MG63 (cell line): Measurements from ENCODE around the gene NPR1. TPM values are rescaled to one million over a fixed set of nuclear protein-coding genes. Genes with fewer than 3 reads are reported as not detected.

Experiments
- DNase-seq: peaks from one replicate; pipeline ENCODE4 v3.0.0-alpha.2; 2020
- H3K27me3 ChIP-seq: fragments of 250-450 bp; sonication (Bioruptor Pico); 2 replicates; pipeline ENCODE4 v1.5.1; 2020; ENCODE audit warnings: mild to moderate bottlenecking, moderate library complexity
- H3K36me3 ChIP-seq: fragments of 250-450 bp; sonication (Bioruptor Pico); 2 replicates; pipeline ENCODE4 v1.5.1; 2020; ENCODE audit warnings: mild to moderate bottlenecking, moderate library complexity
- H3K4me3 ChIP-seq: fragments of 250-450 bp; sonication (Bioruptor Pico); 2 replicates; pipeline ENCODE4 v1.5.1; 2020; ENCODE audit warnings: mild to moderate bottlenecking, moderate library complexity
- H3K9me3 ChIP-seq: fragments of 250-450 bp; sonication (Bioruptor Pico); 2 replicates; pipeline ENCODE4 v1.5.1; 2020; ENCODE audit warnings: mild to moderate bottlenecking, moderate library complexity
- total RNA-seq: library from RNA; depleted of rRNA; stranded (reverse); fragments of >200 nt; shearing (Covaris generic); gene quantifications from 2 replicates; pipeline ENCODE4 v1.2.3, GENCODE V29; 2014; ENCODE audit warnings: low replicate concordance; rRNA removed

NPR1 gene
- total RNA-seq, 1 experiment from 2014 or later, result 0.33 TPM

DNA sequence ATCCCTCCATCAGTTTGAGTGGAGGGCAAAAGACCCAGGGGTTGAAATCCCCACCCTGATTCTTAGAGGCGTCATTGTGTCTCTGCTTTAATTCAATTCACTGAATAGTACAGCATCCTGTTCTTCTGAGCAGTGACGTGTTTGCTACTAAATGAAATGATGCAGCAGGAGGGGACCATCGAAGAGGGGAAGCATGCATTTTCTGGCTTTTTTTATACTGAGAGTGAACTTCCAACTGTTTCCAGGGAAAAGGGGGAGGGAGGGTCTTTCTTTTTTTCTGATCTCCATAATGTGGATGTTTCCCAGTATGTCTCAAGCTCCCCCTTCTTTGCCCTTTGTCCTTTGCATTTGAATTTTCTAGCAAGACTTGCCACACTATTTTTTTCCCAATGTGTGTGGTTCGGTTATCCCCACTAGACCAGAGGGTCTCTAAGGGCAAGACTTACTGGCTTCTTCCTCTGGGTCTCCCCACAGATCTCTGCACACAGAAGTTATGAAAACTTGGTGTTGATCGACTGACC, 52.0 kb downstream of the NPR1 start:
- peaks cover 31% of the 10 kb centered on the region for H3K36me3 ChIP-seq
- no peak overlapping the region for H3K4me3 ChIP-seq
- H3K27me3 ChIP-seq, result no peaks in the 10 kb centered on the region
- DNase-seq, result no peak
- no peaks in the 10 kb centered on the region for H3K9me3 ChIP-seq

DNA sequence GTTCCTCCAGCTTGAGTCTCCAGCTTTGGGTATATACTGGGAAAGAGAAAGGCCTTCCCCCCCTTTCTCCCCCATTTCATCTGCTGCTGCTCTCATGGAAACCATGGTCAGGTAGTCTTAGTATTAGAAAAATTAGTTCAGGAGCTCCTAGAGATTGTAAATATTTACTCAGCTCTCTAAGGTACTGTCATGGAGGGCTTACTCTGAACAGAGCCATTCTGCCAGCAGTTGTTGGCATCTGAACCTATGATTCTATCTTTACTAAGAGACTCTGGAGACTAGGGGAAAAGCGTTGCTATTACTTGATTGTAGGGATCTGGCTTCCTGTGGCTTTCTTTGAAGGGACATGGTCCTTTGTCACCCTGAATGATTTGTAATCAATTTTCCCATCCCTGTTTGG, 55.5 kb downstream of the NPR1 start:
- Histone ChIP-seq H3K36me3 (peaks cover 47% of the 10 kb centered on the region), H3K9me3 (no peaks in the 10 kb centered on the region), H3K27me3 (no peaks in the 10 kb centered on the region), H3K4me3 (no peak overlapping the region)
- DNase-seq, result peak; percentile 30

DNA sequence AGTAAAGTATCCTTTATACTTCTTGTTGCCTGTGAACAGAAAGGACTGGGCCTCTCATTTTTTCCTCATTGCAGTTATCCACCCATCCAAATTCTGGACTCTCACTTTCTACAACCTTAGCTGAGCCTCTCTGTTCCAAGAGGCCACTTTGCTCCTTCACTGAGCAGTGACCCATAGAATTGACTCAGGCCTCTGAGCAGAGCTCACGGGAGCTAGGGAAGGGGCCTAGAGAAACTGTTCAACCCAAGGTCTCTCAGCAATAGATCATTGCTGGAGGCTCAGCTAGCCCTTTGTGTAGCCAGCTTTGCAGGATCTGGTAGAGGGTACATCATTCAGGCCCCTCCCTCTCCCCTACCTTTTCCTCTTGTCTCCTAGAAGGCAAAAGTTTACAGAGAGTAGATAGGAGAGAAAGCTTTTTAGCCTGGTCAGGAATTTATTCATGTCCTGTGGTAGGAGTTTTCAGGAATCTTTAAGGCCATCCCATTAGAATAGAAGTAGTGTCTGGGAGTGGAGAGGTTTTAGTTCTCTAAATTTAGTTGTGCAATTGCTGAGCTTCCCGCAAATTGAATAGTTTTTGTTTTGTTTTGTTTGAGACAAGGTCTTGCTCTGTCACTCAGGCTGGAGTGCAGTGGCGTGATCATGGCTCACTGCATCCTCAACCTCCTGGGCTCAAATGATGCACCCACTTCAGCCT, 56.1 kb downstream of the NPR1 start:
- Histone ChIP-seq H3K9me3 (no peaks in the 10 kb centered on the region), H3K36me3 (peaks cover 53% of the 10 kb centered on the region), H3K27me3 (no peaks in the 10 kb centered on the region), H3K4me3 (no peak overlapping the region)
- DNase-seq, result no peak

DNA sequence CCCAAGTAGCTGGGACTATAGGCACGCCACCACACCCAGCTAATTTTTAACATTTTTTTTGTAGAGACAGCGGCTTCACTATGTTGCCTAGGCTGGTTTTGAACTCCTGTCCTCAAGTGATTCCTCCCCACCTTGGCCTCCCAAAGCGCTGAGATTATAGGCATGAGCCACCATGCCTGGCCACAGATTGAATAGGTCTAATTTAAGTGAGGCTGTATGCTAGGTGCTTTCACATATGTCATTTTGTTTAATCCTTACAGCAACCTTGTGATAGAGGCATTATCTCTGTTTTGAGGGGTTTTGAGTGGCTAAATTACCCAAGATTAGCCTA, 56.6 kb downstream of the NPR1 start:
- Histone ChIP-seq H3K4me3 (no peak overlapping the region), H3K9me3 (no peaks in the 10 kb centered on the region), H3K27me3 (no peaks in the 10 kb centered on the region), H3K36me3 (peaks cover 58% of the 10 kb centered on the region)
- DNase-seq, result no peak

DNA sequence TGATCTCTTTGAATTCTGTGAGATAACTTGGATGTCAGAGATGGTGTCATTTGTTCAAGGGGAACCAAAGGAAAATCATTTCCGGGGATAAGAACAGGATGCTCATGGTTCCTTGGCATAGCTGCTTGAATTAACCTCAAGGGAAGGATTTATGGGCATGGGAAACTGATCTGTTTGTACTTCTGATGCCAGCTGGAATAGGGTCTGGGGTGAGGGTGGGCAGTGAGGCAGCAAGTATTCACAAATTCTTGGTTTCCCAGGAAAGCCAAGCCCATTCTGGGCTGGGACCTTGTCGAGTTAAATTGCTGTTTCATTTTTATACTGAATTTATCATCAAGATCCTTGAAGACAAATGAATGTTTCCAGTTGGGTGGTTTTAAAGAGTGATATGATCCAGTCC, 63.5 kb downstream of the NPR1 start:
- H3K4me3 ChIP-seq, result no peak overlapping the region
- peaks cover 79% of the 10 kb centered on the region for H3K36me3 ChIP-seq
- peak; percentile 35 for DNase-seq

DNA sequence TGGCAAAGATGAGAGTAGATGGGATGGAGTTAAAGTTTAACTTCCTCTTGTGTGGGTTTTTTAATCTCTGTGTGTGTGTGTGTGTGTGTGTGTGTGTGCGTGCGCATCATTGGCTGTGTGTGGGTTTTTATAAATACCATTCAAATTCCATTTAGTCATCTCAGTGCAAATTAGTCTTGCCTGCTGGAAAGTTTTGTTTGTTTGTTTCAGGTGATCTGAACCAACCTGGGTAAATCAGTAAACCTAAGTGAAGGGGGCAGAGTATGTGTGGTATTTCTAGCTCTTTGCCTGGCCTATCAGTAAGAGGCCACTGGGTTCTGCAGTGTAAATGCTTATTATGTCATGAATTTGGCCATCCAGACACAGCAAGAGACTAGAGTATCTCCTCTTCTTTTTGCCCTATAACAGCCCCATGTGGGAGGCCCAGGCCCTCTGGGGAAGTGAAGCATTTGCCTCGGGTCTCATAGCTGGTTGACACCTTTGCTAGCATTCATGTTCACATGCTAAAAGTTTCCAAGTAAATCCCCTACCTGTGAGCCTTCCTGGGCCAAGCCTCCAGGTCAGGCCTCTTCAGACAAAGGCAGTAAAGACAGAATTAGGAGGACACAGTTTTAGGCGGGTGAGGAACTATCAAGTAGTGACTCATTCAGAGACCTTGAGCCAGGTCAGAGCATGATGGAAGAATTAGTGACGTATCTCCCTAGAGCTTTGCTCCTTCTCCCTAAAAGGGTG, 64.1 kb downstream of the NPR1 start:
- peak; percentile 11 for DNase-seq
- peaks cover 83% of the 10 kb centered on the region for H3K36me3 ChIP-seq
- H3K9me3 ChIP-seq, result no peaks in the 10 kb centered on the region
- no peaks in the 10 kb centered on the region for H3K27me3 ChIP-seq
- H3K4me3 ChIP-seq, result no peak overlapping the region

More for the DNA sequence above, 63.5 kb downstream of the NPR1 start:
- Histone ChIP-seq H3K27me3 (no peaks in the 10 kb centered on the region), H3K9me3 (no peaks in the 10 kb centered on the region)

Other genes with a start within 250 kb of the NPR1 start
- gene S100A7, start 218.0 kb upstream of the NPR1 start, total RNA-seq, result not detected in 2 replicates
- gene S100A6, start 142.7 kb upstream of the NPR1 start, total RNA-seq, result 474 and 904 TPM in 2 replicates
- gene S100A5, start 137.8 kb upstream of the NPR1 start, total RNA-seq, result not detected in 2 replicates
- gene S100A4, start 132.9 kb upstream of the NPR1 start, total RNA-seq, result 438 and 702 TPM in 2 replicates
- 0.81 and 3.4 TPM in 2 replicates for gene S100A3, start 129.4 kb upstream of the NPR1 start, total RNA-seq
- 29.6 and 34.8 TPM in 2 replicates for gene S100A2, start 112.8 kb upstream of the NPR1 start, total RNA-seq
- 315 and 318 TPM in 2 replicates for gene S100A16, start 65.6 kb upstream of the NPR1 start, total RNA-seq
- gene S100A14, start 62.4 kb upstream of the NPR1 start, total RNA-seq, result 1.3 TPM in 1 of 2 replicates, not detected in the other
- 128 and 143 TPM in 2 replicates for gene S100A13, start 51.2 kb upstream of the NPR1 start, total RNA-seq
- gene S100A1, start 50.3 kb upstream of the NPR1 start, total RNA-seq, result 0.99 TPM in 1 of 2 replicates, not detected in the other
- gene CHTOP, start 44.6 kb upstream of the NPR1 start, total RNA-seq, result 61.0 and 72.4 TPM in 2 replicates
- 50.4 and 84.0 TPM in 2 replicates for gene SNAPIN, start 20.0 kb upstream of the NPR1 start, total RNA-seq
- gene ILF2, start 7.7 kb upstream of the NPR1 start, total RNA-seq, result 305 and 372 TPM in 2 replicates
- gene INTS3, start 49.4 kb downstream of the NPR1 start, total RNA-seq, result 22.4 and 29.4 TPM in 2 replicates
- gene SLC27A3, start 96.7 kb downstream of the NPR1 start, total RNA-seq, result 1.3 and 3.3 TPM in 2 replicates
- gene GATAD2B, start 244.3 kb downstream of the NPR1 start, total RNA-seq, result 5.9 and 7.4 TPM in 2 replicates